Endodermal cell (in vitro differentiated cells): Measurements from ENCODE around the gene RNFT2. TPM values are rescaled to one million over a fixed set of nuclear protein-coding genes. Genes with fewer than 3 reads are reported as not detected.
"Not testable (repeated sequence)": the region's sequence is repeated elsewhere in the genome, so short reads cannot be mapped to it uniquely, and the experiment has no call there.

Experiments used
- DNase-seq: peaks from one replicate; pipeline ENCODE4 v3.0.0-alpha.2; 2017
- H3K27ac ChIP-seq: 2 replicates; pipeline ENCODE4 v1.5.1; 2013; ENCODE audit warnings: mild to moderate bottlenecking, low read depth, low read length, moderate library complexity
- H3K27me3 ChIP-seq: 2 replicates; pipeline ENCODE4 v1.6.1; 2013; ENCODE audit warnings: mild to moderate bottlenecking, low read length, moderate library complexity; ENCODE audit not compliant: insufficient read depth, control insufficient read depth, poor library complexity, severe bottlenecking
- H3K36me3 ChIP-seq: 2 replicates; pipeline ENCODE4 v1.7.0; 2013; ENCODE audit warnings: mild to moderate bottlenecking, low read length, moderate library complexity; ENCODE audit not compliant: control insufficient read depth, insufficient read depth
- H3K4me1 ChIP-seq: one replicate; pipeline ENCODE4 v1.7.0; 2013; ENCODE audit warnings: low read length; ENCODE audit not compliant: control insufficient read depth, insufficient read depth
- H3K4me3 ChIP-seq: 2 replicates; pipeline ENCODE4 v1.5.1; 2013; ENCODE audit warnings: mild to moderate bottlenecking, low read length, moderate library complexity
- H3K9ac ChIP-seq: 2 replicates; pipeline ENCODE4 v1.6.1; 2013; ENCODE audit warnings: mild to moderate bottlenecking, low read length, moderate library complexity; ENCODE audit not compliant: poor library complexity, severe bottlenecking; ENCODE audit errors: extremely low read depth
- H3K9me3 ChIP-seq: 2 replicates; pipeline ENCODE4 v1.6.1; 2013; ENCODE audit warnings: mild to moderate bottlenecking, low read length, moderate library complexity; ENCODE audit not compliant: control insufficient read depth
- H3K27ac Mint-ChIP-seq: 2 replicates; pipeline ENCODE4 v1.8.0; 2020; ENCODE audit warnings: mixed read lengths
- H3K27me3 Mint-ChIP-seq: 2 replicates; pipeline ENCODE4 v1.8.0; 2021; ENCODE audit warnings: mild to moderate bottlenecking, mixed read lengths; ENCODE audit not compliant: insufficient read depth
- H3K36me3 Mint-ChIP-seq: 2 replicates; pipeline ENCODE4 v1.8.0; 2020; ENCODE audit warnings: low read depth, mixed read lengths
- H3K4me1 Mint-ChIP-seq: 2 replicates; pipeline ENCODE4 v1.8.0; 2020; ENCODE audit warnings: mixed read lengths
- H3K4me3 Mint-ChIP-seq: 2 replicates; pipeline ENCODE4 v1.8.0; 2020; ENCODE audit warnings: mild to moderate bottlenecking, moderate library complexity, mixed read lengths
- H3K9me3 Mint-ChIP-seq: 2 replicates; pipeline ENCODE4 v1.8.0; 2020; ENCODE audit warnings: mild to moderate bottlenecking, mixed read lengths
- WGBS, 2 experiments: methylation state at CpG; one replicate each; pipeline versions ENCODE4 v1.1.5 to v1.1.7; 2013; ENCODE audit warnings: missing lambda C conversion rate in 2 of 2, mixed read lengths in 1 of 2; ENCODE audit not compliant: insufficient coverage in 1 of 2, insufficient read length in 1 of 2; 5-methylcytosine and 5-hydroxymethylcytosine counted together
- total RNA-seq, 2 donors: library from RNA; stranded (reverse); fragmentation: NEBNext Ultra II Directional in 1 of 2; extraction: Animal tissue kit (Norgen Biotek cat#: 25700) in 1 of 2; gene quantifications; 2 replicates in 1 of 2; 3 replicates in 1 of 2; pipeline ENCODE4 v1.2.1, GENCODE V29; 2021
- TF ChIP-seq, protein P1 (sequence below): fragments of 200-600 bp; sonication (generic); conservative IDR thresholded peaks from 2 replicates; pipeline ENCODE4 v1.5.0; 2021; ENCODE audit warnings: antibody characterized with exemption, mild to moderate bottlenecking

Gene RNFT2
- total RNA-seq, 2 donors from 2014 or later = 28.0 to 51.2 TPM

DNA sequence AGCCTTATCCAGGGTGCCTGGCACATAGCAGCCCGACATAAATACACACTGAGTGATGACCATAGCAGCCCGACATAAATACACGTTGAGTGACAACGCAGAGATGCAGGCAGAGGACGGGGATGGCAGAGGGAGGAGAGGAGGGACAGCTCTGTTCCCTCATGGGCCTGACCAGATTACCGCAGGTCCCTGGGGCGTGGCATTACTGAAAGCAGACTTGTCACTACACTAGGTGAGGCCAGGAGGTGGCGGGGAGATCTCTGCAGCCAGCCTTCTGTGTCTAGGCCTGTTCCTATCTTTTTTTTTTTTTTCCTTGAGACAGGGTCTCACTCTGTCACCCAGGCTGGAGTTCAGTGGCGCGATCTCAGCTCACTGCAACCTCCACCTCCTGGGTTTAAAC is 74.1 kb downstream of the RNFT2 start:
- no peak overlapping the region for H3K4me3 Mint-ChIP-seq

GRCh38 chr12:116813271-116814041 is 75.3 kb downstream of the RNFT2 start:
- H3K27me3 Mint-ChIP-seq = no peaks in the 10 kb centered on the region
- H3K4me3 Mint-ChIP-seq = no peak overlapping the region
- H3K9ac ChIP-seq = no peak overlapping the region
- TF ChIP-seq, protein P1, sequence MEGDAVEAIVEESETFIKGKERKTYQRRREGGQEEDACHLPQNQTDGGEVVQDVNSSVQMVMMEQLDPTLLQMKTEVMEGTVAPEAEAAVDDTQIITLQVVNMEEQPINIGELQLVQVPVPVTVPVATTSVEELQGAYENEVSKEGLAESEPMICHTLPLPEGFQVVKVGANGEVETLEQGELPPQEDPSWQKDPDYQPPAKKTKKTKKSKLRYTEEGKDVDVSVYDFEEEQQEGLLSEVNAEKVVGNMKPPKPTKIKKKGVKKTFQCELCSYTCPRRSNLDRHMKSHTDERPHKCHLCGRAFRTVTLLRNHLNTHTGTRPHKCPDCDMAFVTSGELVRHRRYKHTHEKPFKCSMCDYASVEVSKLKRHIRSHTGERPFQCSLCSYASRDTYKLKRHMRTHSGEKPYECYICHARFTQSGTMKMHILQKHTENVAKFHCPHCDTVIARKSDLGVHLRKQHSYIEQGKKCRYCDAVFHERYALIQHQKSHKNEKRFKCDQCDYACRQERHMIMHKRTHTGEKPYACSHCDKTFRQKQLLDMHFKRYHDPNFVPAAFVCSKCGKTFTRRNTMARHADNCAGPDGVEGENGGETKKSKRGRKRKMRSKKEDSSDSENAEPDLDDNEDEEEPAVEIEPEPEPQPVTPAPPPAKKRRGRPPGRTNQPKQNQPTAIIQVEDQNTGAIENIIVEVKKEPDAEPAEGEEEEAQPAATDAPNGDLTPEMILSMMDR = no peak
- no peak overlapping the region for H3K27ac Mint-ChIP-seq
- peaks cover 3% of the 10 kb centered on the region for H3K4me1 Mint-ChIP-seq
- H3K27ac ChIP-seq = no peak overlapping the region
- H3K4me1 ChIP-seq = no peaks in the 10 kb centered on the region
- no peaks in the 10 kb centered on the region for H3K36me3 Mint-ChIP-seq
- H3K4me3 ChIP-seq = no peak overlapping the region
- no peaks in the 10 kb centered on the region for H3K9me3 Mint-ChIP-seq
- WGBS, 2 experiments = 91 to 95% methylated on average over 4 to 7 of the region's 7 CpGs
- no peaks in the 10 kb centered on the region for H3K27me3 ChIP-seq
- H3K9me3 ChIP-seq = no peaks in the 10 kb centered on the region
- no peaks in the 10 kb centered on the region for H3K36me3 ChIP-seq
- DNase-seq = no peak

More for the DNA sequence above, 74.1 kb downstream of the RNFT2 start:
- H3K4me1 ChIP-seq = no peaks in the 10 kb centered on the region
- H3K27ac Mint-ChIP-seq = no peak overlapping the region
- no peaks in the 10 kb centered on the region for H3K9me3 Mint-ChIP-seq
- no peaks in the 10 kb centered on the region for H3K27me3 ChIP-seq
- 94 to 96% methylated on average over 8 to 10 of the region's 10 CpGs for WGBS, 2 experiments
- TF ChIP-seq, protein P1 = no peak
- H3K4me1 Mint-ChIP-seq = no peaks in the 10 kb centered on the region
- H3K4me3 ChIP-seq = no peak overlapping the region
- H3K27ac ChIP-seq = no peak overlapping the region
- H3K36me3 ChIP-seq = no peaks in the 10 kb centered on the region
- H3K9me3 ChIP-seq = no peaks in the 10 kb centered on the region
- H3K36me3 Mint-ChIP-seq = peaks cover 4% of the 10 kb centered on the region
- H3K27me3 Mint-ChIP-seq = no peaks in the 10 kb centered on the region
- no peak overlapping the region for H3K9ac ChIP-seq
- no peak for DNase-seq

DNA sequence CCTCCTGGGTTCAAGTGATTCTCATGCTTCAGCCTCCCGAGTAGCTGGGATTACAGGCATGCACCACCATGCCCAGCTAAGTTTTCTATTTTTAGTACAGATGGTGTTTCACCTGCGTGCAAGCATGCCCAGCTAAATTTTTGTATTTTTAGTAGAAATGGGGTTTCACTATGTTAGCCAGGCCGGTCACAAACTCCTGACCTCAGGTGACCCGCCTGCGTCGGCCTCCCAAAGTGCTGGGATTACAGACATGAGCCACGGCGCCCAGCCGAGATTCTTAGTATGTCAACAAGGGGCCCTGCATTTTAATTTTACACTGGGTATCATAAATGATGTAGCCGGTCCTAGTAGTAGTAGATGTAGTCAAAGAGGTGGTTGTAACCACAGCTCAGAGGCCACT is 76.7 kb downstream of the RNFT2 start:
- not testable (repeated sequence) for H3K4me3 Mint-ChIP-seq, H3K9me3 ChIP-seq, H3K36me3 ChIP-seq, H3K27ac ChIP-seq, H3K9me3 Mint-ChIP-seq, H3K4me1 ChIP-seq, H3K4me1 Mint-ChIP-seq, H3K4me3 ChIP-seq, DNase-seq, H3K27ac Mint-ChIP-seq, H3K36me3 Mint-ChIP-seq, H3K9ac ChIP-seq, H3K27me3 Mint-ChIP-seq, H3K27me3 ChIP-seq
- 91 to 95% methylated on average over 8 to 10 of the region's 10 CpGs for WGBS, 2 experiments
